Naive thymus-derived CD4-positive, alpha-beta T cell (primary cell): ENCODE results near the gene MRPS2. TPM values are rescaled to one million over a fixed set of nuclear protein-coding genes. Genes with fewer than 3 reads are reported as not detected.

Experiments
- ATAC-seq: fragments of 150-1000 bp; cut with Tn5 transposase; 2 replicates; pipeline ENCODE4 v1.10.0; 2021; ENCODE audit warnings: mild to moderate bottlenecking, moderate library complexity
- CTCF ChIA-PET: fragments of 350-600 bp; sonication (Branson Sonifier 250); formaldehyde crosslinking; loops from one replicate; lab custom pipeline; 2021; ENCODE audit warnings: antibody characterized with exemption; lab: Charles Lee
- POLR2A ChIA-PET: fragments of 350-600 bp; sonication (Branson Sonifier 250); formaldehyde crosslinking; loops from one replicate; lab custom pipeline; 2021; ENCODE audit warnings: antibody characterized with exemption, inconsistent platforms; lab: Charles Lee
- DNase-seq, 9 donors: peaks; one replicate each; pipeline versions ENCODE4 v3.0.0 to v3.0.0-alpha.2; 2020 to 2022; ENCODE audit warnings: mixed read lengths in 1 of 9
- H3K27ac ChIP-seq: one replicate; pipeline ENCODE4 v1.7.0; 2013; ENCODE audit warnings: mild to moderate bottlenecking, low read depth, low read length, moderate library complexity
- H3K27me3 ChIP-seq, 2 donors: one replicate each; pipeline ENCODE4 v1.7.0; 2013; ENCODE audit warnings: low read length in 2 of 2, mild to moderate bottlenecking in 2 of 2, moderate library complexity in 2 of 2; ENCODE audit not compliant: control insufficient read depth in 2 of 2, insufficient read depth in 2 of 2
- H3K36me3 ChIP-seq, 3 experiments: 1 replicate in 2 of 3; 2 replicates in 1 of 3; pipeline ENCODE4 v1.7.0; 2013; ENCODE audit warnings: low read length in 3 of 3, mild to moderate bottlenecking in 3 of 3, moderate library complexity in 1 of 3; ENCODE audit not compliant: insufficient read depth in 3 of 3, control insufficient read depth in 2 of 3
- H3K4me1 ChIP-seq, 2 donors: one replicate each; pipeline ENCODE4 v1.7.0; 2013; ENCODE audit warnings: low read length in 2 of 2, mild to moderate bottlenecking in 2 of 2, moderate library complexity in 1 of 2; ENCODE audit not compliant: control insufficient read depth in 2 of 2, insufficient read depth in 2 of 2
- H3K4me3 ChIP-seq: 2 replicates; pipeline ENCODE4 v1.7.0; 2013; ENCODE audit warnings: mild to moderate bottlenecking, low read length
- H3K9me3 ChIP-seq, 3 experiments: 1 replicate in 2 of 3; 2 replicates in 1 of 3; pipeline ENCODE4 v1.7.0; 2013; ENCODE audit warnings: low read length in 3 of 3; ENCODE audit not compliant: control insufficient read depth in 2 of 3
- H3K27ac Mint-ChIP-seq, 9 donors: one replicate each; pipeline ENCODE4 v1.8.0; 2020 to 2022; ENCODE audit warnings: mixed read lengths in 9 of 9, mild to moderate bottlenecking in 8 of 9, moderate library complexity in 5 of 9, inconsistent platforms in 2 of 9
- H3K27me3 Mint-ChIP-seq, 5 donors: one replicate each; pipeline ENCODE4 v1.8.0; 2021 to 2022; ENCODE audit warnings: mixed read lengths in 5 of 5, mild to moderate bottlenecking in 1 of 5
- H3K36me3 Mint-ChIP-seq, 5 donors: one replicate each; pipeline ENCODE4 v1.8.0; 2020 to 2022; ENCODE audit warnings: mixed read lengths in 5 of 5, mild to moderate bottlenecking in 3 of 5, inconsistent platforms in 1 of 5
- H3K4me1 Mint-ChIP-seq, 7 donors: one replicate each; pipeline ENCODE4 v1.8.0; 2020 to 2022; ENCODE audit warnings: mixed read lengths in 7 of 7, mild to moderate bottlenecking in 3 of 7, inconsistent platforms in 1 of 7
- H3K4me3 Mint-ChIP-seq, 10 donors: one replicate each; pipeline ENCODE4 v1.8.0; 2020 to 2022; ENCODE audit warnings: mild to moderate bottlenecking in 10 of 10, mixed read lengths in 10 of 10, moderate library complexity in 6 of 10, inconsistent platforms in 2 of 10
- H3K9me3 Mint-ChIP-seq, 11 donors: one replicate each; pipeline ENCODE4 v1.8.0; 2020 to 2022; ENCODE audit warnings: mixed read lengths in 11 of 11, mild to moderate bottlenecking in 4 of 11, inconsistent platforms in 1 of 11, moderate library complexity in 1 of 11
- intact Hi-C, 2 donors: fragments of 100-400 bp; cut with micrococcal nuclease; formaldehyde crosslinking; loops; one replicate each; pipeline ENCODE4 v1.15.1; 2023
- polyA plus RNA-seq, 2 donors: library from polyadenylated mRNA; unstranded; fragments of 300-500 nt; fragmentation: Illumina TruSeq; gene quantifications; one replicate each; pipeline ENCODE4 v1.2.3, GENCODE V29; 2021
- total RNA-seq, 6 experiments: library from RNA in 5 of 6; stranded (reverse) in 5 of 6; gene quantifications; 1 replicate in 5 of 6; 2 replicates in 1 of 6; pipeline ENCODE4 v1.2.3 and lab custom pipeline; 2021 to 2026

Gene MRPS2
- total and polyA plus RNA-seq, 7 experiments from 2014 or later, result 19.4 to 66.1 (median 28.8) TPM

GRCh38 chr9:135499326-135500070, 984 bp upstream of the MRPS2 start:
- Mint-ChIP-seq H3K9me3 (no peaks in the 10 kb centered on the region), H3K27ac (peak overlapping the region in 5 of 9 donors; percentile 11 to 80 (median 38)), H3K36me3 (peaks cover 0 to 13% (median 6%) of the 10 kb centered on the region in 5 donors), H3K27me3 (peaks cover 0 to 5% (median 0%) of the 10 kb centered on the region in 5 donors), H3K4me1 (peaks cover 9 to 39% (median 17%) of the 10 kb centered on the region in 7 donors), H3K4me3 (peak overlapping the region; percentile 78 to 95 (median 88))
- peaks cover 0 to 36% (median 0%) of the 10 kb centered on the region in 3 experiments for H3K36me3 ChIP-seq
- DNase-seq (peak; percentile 69 to 90 (median 80)), ATAC-seq (peak; percentile 64)
- peak overlapping the region; percentile 91 for H3K4me3 ChIP-seq
- intact Hi-C loops, result loop anchor here in 1 of 2 donors (5.0 to 10.0 kb wide), 2 partner anchors 1042 to 1335 kb away; partner anchors contain the start of gene RNU6ATAC
- ChIA-PET CTCF (interaction anchor here (0.9 kb wide), 1 partner anchor 18 kb away, joined by 3 read pairs; no protein-coding TSS in a partner anchor), POLR2A (no interaction called here)
- H3K9me3 ChIP-seq, result no peaks in the 10 kb centered on the region
- peak overlapping the region; percentile 77 for H3K27ac ChIP-seq
- H3K4me1 ChIP-seq, result peaks cover 10 to 14% of the 10 kb centered on the region in 2 donors
- H3K27me3 ChIP-seq, result no peaks in the 10 kb centered on the region

- DNase-seq, result no peak
- POLR2A ChIA-PET, result no interaction called here
Measured at GRCh38 chr9:135500071-135500524, 384 bp upstream of the MRPS2 start.

GRCh38 chr9:135501261-135502167, 1.0 kb downstream of the MRPS2 start:
- no peaks in the 10 kb centered on the region for H3K9me3 Mint-ChIP-seq
- Histone ChIP-seq H3K4me3 (peak overlapping the region; percentile 91), H3K27ac (peak overlapping the region; percentile 77), H3K4me1 (peaks cover 10 to 14% of the 10 kb centered on the region in 2 donors), H3K9me3 (no peaks in the 10 kb centered on the region), H3K27me3 (no peaks in the 10 kb centered on the region), H3K36me3 (peaks cover 0 to 45% (median 0%) of the 10 kb centered on the region in 3 experiments)
- ChIA-PET CTCF (no interaction called here), POLR2A (no interaction called here)
- intact Hi-C loops, result loop anchor here in 1 of 2 donors (5.0 to 10.0 kb wide), 2 partner anchors 1044 to 1337 kb away; partner anchors contain the start of gene RNU6ATAC
- DNase-seq (no peak), ATAC-seq (no peak)
- H3K4me3 Mint-ChIP-seq, result peak overlapping the region; percentile 78 to 95 (median 88)
- H3K4me1 Mint-ChIP-seq, result peaks cover 12 to 41% (median 18%) of the 10 kb centered on the region in 7 donors
- no peaks in the 10 kb centered on the region for H3K27me3 Mint-ChIP-seq
- H3K36me3 Mint-ChIP-seq, result peaks cover 0 to 17% (median 8%) of the 10 kb centered on the region in 5 donors
- H3K27ac Mint-ChIP-seq, result peak overlapping the region in 6 of 9 donors; percentile 41 to 96 (median 66)

More at GRCh38 chr9:135500071-135500524, 384 bp upstream of the MRPS2 start:
- Histone ChIP-seq H3K27me3 (no peaks in the 10 kb centered on the region), H3K36me3 (peaks cover 0 to 42% (median 0%) of the 10 kb centered on the region in 3 experiments), H3K4me1 (peaks cover 10 to 14% of the 10 kb centered on the region in 2 donors), H3K4me3 (peak overlapping the region; percentile 91), H3K9me3 (no peaks in the 10 kb centered on the region), H3K27ac (peak overlapping the region; percentile 77)
- Mint-ChIP-seq H3K36me3 (peaks cover 0 to 15% (median 8%) of the 10 kb centered on the region in 5 donors), H3K27me3 (no peaks in the 10 kb centered on the region), H3K4me3 (peak overlapping the region; percentile 80 to 95 (median 88)), H3K9me3 (no peaks in the 10 kb centered on the region), H3K27ac (peak overlapping the region in 2 of 9 donors; percentile 18 to 80), H3K4me1 (peaks cover 12 to 41% (median 17%) of the 10 kb centered on the region in 7 donors)
- intact Hi-C loops, result loop anchor here in 1 of 2 donors (5.0 to 10.0 kb wide), 2 partner anchors 1043 to 1335 kb away; partner anchors contain the start of gene RNU6ATAC
- peak; percentile 2 for ATAC-seq
- CTCF ChIA-PET, result interaction anchor here (0.9 kb wide), 1 partner anchor 18 kb away, joined by 3 read pairs; no protein-coding TSS in a partner anchor

- Histone ChIP-seq H3K27ac (peak overlapping the region; percentile 77), H3K36me3 (peaks cover 0 to 45% (median 0%) of the 10 kb centered on the region in 3 experiments), H3K9me3 (no peaks in the 10 kb centered on the region), H3K27me3 (no peaks in the 10 kb centered on the region), H3K4me1 (peaks cover 10 to 14% of the 10 kb centered on the region in 2 donors), H3K4me3 (no peak overlapping the region)
- no peak for ATAC-seq
- intact Hi-C loops, result loop anchor here in 1 of 2 donors (5.0 to 10.0 kb wide), 2 partner anchors 1045 to 1338 kb away; partner anchors contain the start of gene RNU6ATAC
- peak overlapping the region in 5 of 9 donors; percentile 17 to 79 (median 59) for H3K27ac Mint-ChIP-seq
- peaks cover 12 to 41% (median 18%) of the 10 kb centered on the region in 7 donors for H3K4me1 Mint-ChIP-seq
- peak overlapping the region; percentile 78 to 95 (median 88) for H3K4me3 Mint-ChIP-seq
- H3K9me3 Mint-ChIP-seq, result no peaks in the 10 kb centered on the region
- DNase-seq, result no peak
- H3K27me3 Mint-ChIP-seq, result no peaks in the 10 kb centered on the region
- POLR2A ChIA-PET, result no interaction called here
- peaks cover 0 to 17% (median 8%) of the 10 kb centered on the region in 5 donors for H3K36me3 Mint-ChIP-seq
- CTCF ChIA-PET, result no interaction called here
Measured at GRCh38 chr9:135502168-135502872, 1.8 kb downstream of the MRPS2 start.

- peaks cover 12 to 41% (median 18%) of the 10 kb centered on the region in 7 donors for H3K4me1 Mint-ChIP-seq
- peaks cover 0 to 1% (median 0%) of the 10 kb centered on the region in 3 experiments for H3K9me3 ChIP-seq
- H3K4me3 Mint-ChIP-seq, result peak overlapping the region in 8 of 10 donors; percentile 29 to 92 (median 84)
- peaks cover 0 to 45% (median 0%) of the 10 kb centered on the region in 3 experiments for H3K36me3 ChIP-seq
- no peaks in the 10 kb centered on the region for H3K27me3 Mint-ChIP-seq
- intact Hi-C loops, result loop anchor here in 1 of 2 donors (5.0 to 10.0 kb wide), 2 partner anchors 1046 to 1338 kb away; partner anchors contain the start of gene RNU6ATAC
- H3K9me3 Mint-ChIP-seq, result peaks cover 0 to 2% (median under 1%) of the 10 kb centered on the region in 11 donors
- no peak overlapping the region for H3K4me3 ChIP-seq
- POLR2A ChIA-PET, result no interaction called here
- DNase-seq (no peak), ATAC-seq (no peak)
- peaks cover 0 to 17% (median 8%) of the 10 kb centered on the region in 5 donors for H3K36me3 Mint-ChIP-seq
- peak overlapping the region in 2 of 9 donors; percentile 17 to 37 for H3K27ac Mint-ChIP-seq
- CTCF ChIA-PET, result no interaction called here
- H3K27me3 ChIP-seq, result no peaks in the 10 kb centered on the region
- no peak overlapping the region for H3K27ac ChIP-seq
- peaks cover 10 to 14% of the 10 kb centered on the region in 2 donors for H3K4me1 ChIP-seq
Measured at GRCh38 chr9:135502873-135503321, 2.4 kb downstream of the MRPS2 start.
